Measurements from ENCODE around the gene PRR5L.
"Not testable (repeated sequence)": the region's sequence is repeated elsewhere in the genome, so short reads cannot be mapped to it uniquely, and the experiment has no call there.

Gene PRR5L

DNA sequence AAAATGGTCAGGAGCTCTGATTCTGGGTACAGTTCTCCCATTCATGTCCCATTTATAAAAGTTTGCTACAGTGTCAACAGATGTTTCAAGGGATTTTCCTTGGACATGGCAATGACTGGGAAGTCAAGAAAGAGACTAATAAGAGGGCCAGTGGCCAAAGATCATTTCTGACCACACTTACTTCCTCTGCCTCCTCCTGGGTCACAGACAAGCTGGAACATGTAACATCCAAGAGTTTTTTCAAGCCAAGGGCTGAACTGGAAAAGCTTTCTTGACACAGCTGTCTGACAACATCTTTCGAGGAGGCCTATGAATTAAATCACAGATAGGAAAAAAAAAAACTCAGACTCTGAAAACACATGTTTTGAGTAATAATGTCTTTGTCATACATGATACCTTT lies 15.6 kb upstream of the PRR5L start:
- DNase-seq (ENCODE audit: low read depth in 2 of 2) = no peak

DNA sequence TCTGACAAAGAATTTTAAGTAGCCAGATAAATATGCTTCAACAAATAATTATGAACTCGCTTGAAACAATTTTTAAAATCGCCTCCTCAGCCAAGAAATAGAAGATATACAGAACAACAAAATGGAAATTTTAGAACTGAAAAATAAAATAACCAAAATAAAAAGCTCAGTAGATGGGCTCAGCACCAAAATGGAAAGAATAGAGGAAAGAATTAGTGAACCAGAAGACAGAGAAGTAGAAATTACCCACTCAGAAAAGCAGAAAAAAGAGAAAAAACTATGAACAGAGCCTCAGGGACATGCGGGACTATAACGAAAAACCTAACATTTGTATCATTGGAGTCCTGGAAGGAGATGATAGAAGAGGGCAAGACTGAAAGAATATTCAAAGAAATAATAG lies 14.2 kb upstream of the PRR5L start:
- no peak for DNase-seq (ENCODE audit: low read depth in 2 of 2)

GRCh38 chr11:36282926-36283325 lies 13.2 kb upstream of the PRR5L start:
- DNase-seq (ENCODE audit: low read depth in 2 of 2) = no peak

DNA sequence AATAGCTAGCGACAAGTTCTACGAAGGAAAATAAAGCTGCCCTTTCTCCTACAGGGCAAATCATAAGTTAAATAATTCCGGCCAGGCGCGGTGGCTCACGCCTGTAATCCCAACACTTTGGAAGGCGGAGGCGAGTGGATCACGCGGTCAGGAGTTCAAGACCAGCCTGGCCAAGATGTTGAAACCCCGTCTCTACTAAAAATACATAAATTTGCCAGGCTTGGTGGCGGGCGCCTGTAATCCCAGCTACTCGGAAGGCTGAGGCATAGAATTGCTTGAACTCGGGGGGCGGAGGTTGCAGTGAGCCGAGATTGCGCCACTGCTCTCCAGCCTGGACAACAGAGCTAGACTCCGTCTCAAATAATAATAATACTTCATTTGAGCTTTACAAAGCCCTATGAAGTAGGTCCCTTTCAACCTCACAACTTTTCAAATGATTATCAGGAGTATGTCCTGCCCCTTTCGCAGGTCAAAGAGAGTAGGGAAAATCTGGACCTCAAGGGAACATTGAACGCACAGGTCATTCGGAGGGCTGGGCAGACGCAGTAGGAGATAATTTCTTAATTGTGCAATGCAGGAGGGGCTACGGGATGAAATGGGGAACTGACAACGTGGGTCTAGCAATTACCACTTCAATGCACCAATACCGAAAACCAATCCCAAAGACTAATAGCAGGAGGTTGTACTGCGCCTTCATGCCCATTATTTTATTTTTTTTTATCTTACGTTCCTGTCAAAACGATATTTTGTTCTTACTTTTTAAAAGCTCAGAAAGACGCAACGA lies 7.5 kb upstream of the PRR5L start:
- no peak for DNase-seq (ENCODE audit: low read depth in 2 of 2)

GRCh38 chr11:36289226-36289852 lies 6.7 kb upstream of the PRR5L start, which contains the start of gene COMMD9:
Gene COMMD9 (minus strand): TSS chr11:36289424. CDS start chr11:36289412, 12 bp downstream.
- peak; percentile 94 to 95 for DNase-seq (ENCODE audit: low read depth in 2 of 2)

- DNase-seq (ENCODE audit: low read depth in 2 of 2) = no peak
These were observed 3.8 kb upstream of the PRR5L start for GRCh38 chr11:36292311-36292722.

DNA sequence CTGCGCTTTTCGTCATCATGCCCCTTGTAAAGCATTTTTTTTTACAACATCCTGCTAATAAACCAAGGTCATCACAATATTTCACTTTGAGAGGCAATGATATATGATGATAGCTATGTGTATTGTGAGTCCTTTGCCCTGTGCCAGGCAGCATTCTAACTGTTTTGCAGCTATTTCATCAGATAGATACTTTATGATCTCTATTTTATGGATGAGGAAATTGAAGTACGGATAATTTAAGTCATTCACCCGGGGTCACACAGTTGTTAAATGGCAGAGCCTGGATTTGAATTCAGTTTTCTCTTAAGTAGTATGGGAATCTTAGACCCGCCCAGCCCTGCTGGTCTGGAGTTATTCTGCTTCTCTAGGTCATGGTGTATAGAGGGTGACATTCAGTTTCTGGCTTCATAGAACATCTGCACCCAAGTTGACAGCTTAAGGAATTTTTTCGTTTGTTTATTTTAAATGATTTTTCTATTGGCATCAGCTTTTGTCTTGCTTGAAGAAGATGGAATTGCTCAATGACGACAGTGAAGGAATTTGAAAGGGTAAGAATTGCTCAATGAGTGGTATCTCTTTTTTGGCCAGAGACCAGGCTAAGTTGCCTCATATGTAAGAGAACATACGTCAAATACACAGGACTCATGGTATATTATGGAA lies 926 bp downstream of the PRR5L start:
- DNase-seq (ENCODE audit: low read depth in 2 of 2) = no peak

DNA sequence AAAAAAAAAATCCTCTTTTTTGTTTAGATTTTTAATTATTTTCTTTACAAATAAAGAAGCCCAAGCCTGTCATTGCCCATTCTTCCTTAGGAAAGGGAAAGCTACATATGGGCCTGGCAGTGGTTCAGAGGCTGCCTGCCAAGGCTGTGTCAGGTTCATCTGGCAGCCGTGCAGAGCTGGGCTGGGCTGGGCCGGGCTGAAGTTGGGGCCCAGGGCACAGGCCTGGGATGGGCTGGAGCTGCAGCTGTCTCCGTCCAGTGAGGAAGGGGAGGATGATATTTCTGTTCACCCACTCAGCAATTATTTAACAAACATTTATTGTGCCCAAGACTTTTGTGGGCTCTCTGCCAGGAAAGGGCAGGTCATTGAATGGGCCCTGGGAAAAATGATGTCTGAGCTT lies 4.6 kb downstream of the PRR5L start:
- DNase-seq (ENCODE audit: low read depth in 2 of 2) = no peak

GRCh38 chr11:36304351-36304750 lies 8.3 kb downstream of the PRR5L start:
- no peak for DNase-seq (ENCODE audit: low read depth in 2 of 2)

- DNase-seq (ENCODE audit: low read depth in 2 of 2) = no peak
These were observed 9.0 kb downstream of the PRR5L start for GRCh38 chr11:36305047-36305446.

- DNase-seq (ENCODE audit: low read depth in 2 of 2) = no peak
These were observed 10.8 kb downstream of the PRR5L start for GRCh38 chr11:36306888-36307287.

- DNase-seq (ENCODE audit: low read depth in 2 of 2) = no peak
These were observed 12.5 kb downstream of the PRR5L start for GRCh38 chr11:36308577-36308976.

DNA sequence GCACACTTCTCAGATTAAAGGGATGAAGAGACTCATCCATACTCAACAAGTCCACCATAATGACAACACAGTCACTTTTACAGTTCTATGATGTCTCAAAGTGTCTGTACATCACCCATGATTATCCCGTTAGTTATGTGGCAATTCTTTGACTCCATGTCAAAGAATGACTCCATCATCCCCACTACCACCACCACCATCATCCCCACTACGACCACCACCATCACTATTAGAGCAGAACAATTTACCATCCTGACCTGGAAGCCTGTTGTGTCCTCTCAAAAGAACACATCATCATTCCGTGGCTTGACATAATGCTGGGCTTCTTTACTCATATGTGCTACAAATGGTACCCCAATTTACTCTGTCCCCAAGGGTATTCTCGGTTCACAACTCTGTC lies 13.7 kb downstream of the PRR5L start:
- DNase-seq (ENCODE audit: low read depth in 2 of 2) = no peak

DNA sequence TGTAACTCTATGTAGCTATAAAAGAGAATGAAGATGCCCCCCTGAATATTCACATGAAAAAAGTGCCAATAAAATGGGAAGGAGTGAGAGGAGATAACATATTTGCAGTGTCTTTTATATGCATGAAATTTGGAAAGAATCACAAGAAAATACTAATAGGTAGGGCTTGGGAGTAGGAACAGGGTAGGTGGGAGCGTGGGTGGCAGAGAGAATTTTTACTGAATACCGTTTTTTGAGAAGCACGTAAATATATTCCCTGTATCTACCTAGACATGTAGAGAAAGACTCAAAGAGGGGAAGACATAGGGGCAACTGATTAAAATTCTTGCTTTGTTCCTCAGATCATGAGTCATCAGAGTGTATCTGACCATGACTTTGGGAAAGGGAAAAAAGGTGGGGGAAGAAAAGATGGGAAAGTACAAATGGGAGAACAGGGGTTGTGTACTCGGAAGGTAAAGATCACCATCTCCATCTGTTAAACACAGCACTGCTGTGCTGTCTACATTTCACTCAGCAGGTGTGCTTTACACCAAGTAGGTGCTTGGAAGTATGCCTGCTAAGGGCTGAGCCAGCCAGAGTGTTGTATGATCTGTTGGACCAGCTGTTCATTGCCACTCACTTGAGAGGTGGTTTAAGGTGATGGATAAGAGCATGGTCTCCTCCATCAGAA lies 16.0 kb downstream of the PRR5L start:
- DNase-seq (ENCODE audit: low read depth in 2 of 2) = no peak

DNA sequence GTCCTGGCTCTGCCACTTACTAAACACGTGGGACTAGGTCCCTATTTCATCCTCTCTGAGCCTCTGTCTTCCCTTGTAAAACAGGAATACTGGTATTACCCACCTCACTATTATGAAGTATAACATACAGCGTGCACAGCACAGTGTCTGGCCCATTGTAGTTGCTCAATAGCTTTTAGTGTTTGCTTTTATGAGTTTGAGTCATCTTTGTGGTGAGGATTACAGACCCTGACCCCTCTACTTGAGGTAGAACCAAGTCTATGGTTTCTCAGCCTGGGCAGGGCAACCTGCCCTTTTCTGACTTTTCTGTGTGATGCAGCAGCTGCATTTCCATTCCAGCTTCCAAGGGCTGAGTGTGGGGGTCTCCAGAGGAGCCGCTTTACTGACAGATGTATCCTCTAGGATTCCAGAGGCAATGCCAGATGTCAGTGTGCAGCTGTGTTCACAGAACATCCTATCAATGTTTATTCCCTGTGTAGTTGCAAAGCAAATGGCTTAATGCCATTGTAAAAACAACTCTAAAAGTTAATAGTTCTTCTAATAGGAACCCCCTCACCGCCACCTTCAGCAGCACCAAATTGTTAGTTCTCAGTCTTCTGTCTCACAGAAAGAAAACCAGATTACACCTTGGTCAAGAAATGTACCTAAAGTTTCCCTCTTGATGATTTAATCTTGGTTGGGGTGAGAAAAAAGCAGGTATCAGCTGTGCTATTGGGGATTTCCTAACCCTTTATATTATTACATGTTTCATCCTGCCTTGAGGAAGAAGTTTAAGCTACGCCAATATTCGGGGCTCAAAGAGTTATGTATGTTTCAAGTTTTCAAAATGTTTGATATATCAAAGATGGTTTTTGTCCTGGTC lies 16.8 kb downstream of the PRR5L start:
- no peak for DNase-seq (ENCODE audit: low read depth in 2 of 2)

- DNase-seq (ENCODE audit: low read depth in 2 of 2) = no peak
These were observed 17.8 kb downstream of the PRR5L start for GRCh38 chr11:36313750-36314433.

DNA sequence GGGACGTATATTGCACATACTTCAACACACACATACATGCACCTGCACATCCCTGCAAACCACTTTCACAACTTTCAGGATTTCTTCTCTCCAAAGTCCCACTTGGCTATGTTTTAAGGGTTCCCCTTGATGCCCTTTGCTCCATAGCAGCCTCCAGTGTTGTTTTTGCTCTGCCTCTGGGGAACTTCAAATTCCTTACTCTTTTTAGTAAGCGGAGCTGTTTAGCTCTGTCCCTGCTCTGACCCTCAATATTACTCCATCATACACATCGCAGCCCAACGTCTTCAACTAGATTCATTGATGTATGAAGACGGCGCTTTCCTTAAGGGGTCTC lies 18.3 kb downstream of the PRR5L start:
- no peak for DNase-seq (ENCODE audit: low read depth in 2 of 2)

DNA sequence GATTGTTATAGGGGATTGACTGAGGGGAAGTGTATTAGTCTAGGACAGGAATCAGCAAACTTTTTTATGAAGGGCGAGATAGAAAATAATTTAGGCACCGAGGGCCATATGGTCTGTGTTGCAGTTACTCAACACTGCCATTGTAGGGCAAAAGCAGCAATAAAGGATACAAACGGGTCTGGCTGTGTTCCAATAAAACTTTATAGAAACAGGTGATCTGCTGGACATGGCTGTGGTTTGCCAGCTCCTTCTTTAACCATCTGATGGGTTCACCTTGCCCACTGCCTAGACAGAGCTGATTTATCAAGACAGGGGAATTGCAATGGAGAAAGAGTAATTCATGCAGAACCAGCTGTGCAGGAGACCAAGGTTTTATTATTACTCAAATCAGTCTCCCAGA lies 20.0 kb downstream of the PRR5L start:
- no peak for DNase-seq (ENCODE audit: low read depth in 2 of 2)

- no peak for DNase-seq (ENCODE audit: low read depth in 2 of 2)
These were observed 21.9 kb downstream of the PRR5L start for GRCh38 chr11:36317992-36318391.

DNA sequence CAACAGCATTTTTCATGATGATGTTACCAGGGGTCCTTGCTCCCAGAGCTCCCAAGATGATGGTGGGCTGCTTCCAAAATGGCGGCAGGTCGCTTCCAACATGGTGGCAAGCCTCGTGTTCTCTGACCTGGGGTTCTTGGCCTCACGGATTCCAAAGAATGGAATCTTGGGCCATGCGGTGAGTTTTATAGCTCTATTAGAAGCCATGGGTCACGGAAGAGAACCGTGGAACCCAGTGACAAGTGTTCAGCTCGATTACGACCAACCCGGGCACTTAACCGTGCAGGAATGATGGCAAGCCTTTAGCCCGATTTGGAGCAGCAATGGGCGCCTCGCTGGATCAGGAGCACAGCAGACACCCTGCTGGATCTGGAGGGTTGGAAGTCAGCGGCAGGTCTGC lies 28.9 kb downstream of the PRR5L start:
- not testable (repeated sequence) for DNase-seq (ENCODE audit: low read depth in 2 of 2)

DNA sequence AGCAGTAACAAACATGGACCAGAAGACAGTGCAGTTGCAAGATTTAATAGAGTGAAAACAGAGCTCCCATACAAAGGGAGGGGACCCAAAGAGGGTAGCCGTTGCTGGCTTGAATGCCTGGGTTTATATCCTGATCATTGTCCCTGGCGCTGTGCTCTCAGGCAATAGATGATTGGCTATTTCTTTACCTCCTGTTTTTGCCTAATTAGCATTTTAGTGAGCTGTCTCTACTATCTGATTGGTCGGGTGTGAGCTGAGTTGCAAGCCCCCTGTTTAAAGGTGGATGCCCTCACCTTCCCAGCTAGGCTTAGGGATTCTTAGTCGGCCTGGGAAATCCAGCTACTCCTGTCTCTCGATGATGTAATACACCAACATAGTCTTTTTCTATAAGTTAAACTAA lies 29.3 kb downstream of the PRR5L start:
- DNase-seq (ENCODE audit: low read depth in 2 of 2) = not testable (repeated sequence)
